Thoracic aorta (tissue), 2 donors: ENCODE results near the gene BCAS3. TPM values are rescaled to one million over a fixed set of nuclear protein-coding genes. Genes with fewer than 3 reads are reported as not detected.

Source experiments
- ATAC-seq: fragments of 150-250 bp; one replicate; pipeline ENCODE4 v1.8.0; 2017; ENCODE audit warnings: low read depth; ENCODE audit not compliant: insufficient number of reproducible peaks, low FRiP score
- DNase-seq: peaks from one replicate; pipeline ENCODE4 v3.0.0-alpha.2; 2020; ENCODE audit warnings: low spot score
- H3K27ac ChIP-seq, 2 donors: fragments of 200-600 bp; sonication (generic); 1 replicate in 1 of 2; 2 replicates in 1 of 2; pipeline ENCODE4 v1.5.1; 2016; ENCODE audit warnings: mild to moderate bottlenecking in 2 of 2, moderate library complexity in 2 of 2
- H3K27me3 ChIP-seq: fragments of 200-600 bp; sonication (generic); replicated peaks from 2 replicates; pipeline ENCODE4 v1.6.0; 2016; ENCODE audit warnings: mild to moderate bottlenecking; ENCODE audit not compliant: insufficient read depth
- H3K36me3 ChIP-seq: fragments of 200-600 bp; sonication (generic); one replicate; pipeline ENCODE4 v1.5.1; 2016
- H3K4me1 ChIP-seq, 2 donors: fragments of 200-600 bp; sonication (generic); 1 replicate in 1 of 2; 2 replicates in 1 of 2; pipeline versions ENCODE4 v1.5.1 to v1.6.0; 2016; ENCODE audit warnings: low read depth in 2 of 2, mild to moderate bottlenecking in 1 of 2; ENCODE audit not compliant: control insufficient read depth in 1 of 2
- H3K4me3 ChIP-seq: fragments of 200-600 bp; sonication (generic); 2 replicates; pipeline ENCODE4 v1.5.1; 2016; ENCODE audit warnings: mild to moderate bottlenecking
- H3K9me3 ChIP-seq: fragments of 200-600 bp; sonication (generic); 2 replicates; pipeline ENCODE4 v1.5.1; 2016
- total RNA-seq, 2 donors: library from RNA; depleted of rRNA; stranded (reverse); fragments of >200 nt; gene quantifications; one replicate each; pipeline versions ENCODE4 v1.1.0 to v1.2.3, GENCODE V29; 2016
- TF ChIP-seq, protein P1 (sequence below): fragments of 200-600 bp; sonication (generic); IDR thresholded peaks from one replicate; pipeline ENCODE4 v1.5.1; 2019; ENCODE audit warnings: antibody characterized with exemption

Gene BCAS3
- total RNA-seq, 2 donors from 2014 or later: 35.1 to 69.3 TPM

DNA sequence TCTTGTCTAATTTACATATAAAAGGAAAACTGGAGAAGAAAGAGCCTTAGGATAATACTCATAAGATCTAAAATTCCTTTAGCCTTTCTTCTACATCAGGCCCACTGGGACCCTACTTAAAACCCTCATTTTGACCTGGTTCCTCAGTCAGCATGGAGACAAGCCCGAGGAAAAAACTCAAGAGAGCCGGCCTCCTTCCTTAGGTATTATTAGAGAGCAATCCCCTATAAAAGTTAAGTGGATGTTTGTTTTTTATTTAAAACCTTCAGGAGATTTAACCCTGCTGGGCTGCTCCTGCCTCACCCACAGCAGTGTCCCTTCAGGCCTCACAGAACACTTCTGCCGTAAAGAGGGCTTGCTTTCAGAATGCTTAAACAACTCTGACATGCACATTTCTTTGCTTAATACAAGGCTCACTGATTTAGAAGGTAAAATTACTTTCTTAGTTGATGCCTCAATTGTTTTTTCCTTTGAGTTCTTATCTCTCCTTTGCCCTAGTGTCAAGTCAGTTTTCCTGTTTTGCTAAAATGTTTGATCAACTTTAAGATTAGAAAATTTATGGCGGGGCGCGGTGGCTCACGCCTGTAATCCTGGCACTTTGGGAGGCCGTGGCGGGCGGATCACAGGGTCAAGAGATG is 576.4 kb downstream of the BCAS3 start:
- Histone ChIP-seq H3K4me1 (peaks cover 21 to 65% of the 10 kb centered on the region in 2 donors), H3K9me3 (no peaks in the 10 kb centered on the region), H3K27ac (peak overlapping the region in 1 of 2 donors; percentile 17), H3K4me3 (no peak overlapping the region), H3K27me3 (no peaks in the 10 kb centered on the region), H3K36me3 (no peaks in the 10 kb centered on the region)
- TF ChIP-seq, protein P1, sequence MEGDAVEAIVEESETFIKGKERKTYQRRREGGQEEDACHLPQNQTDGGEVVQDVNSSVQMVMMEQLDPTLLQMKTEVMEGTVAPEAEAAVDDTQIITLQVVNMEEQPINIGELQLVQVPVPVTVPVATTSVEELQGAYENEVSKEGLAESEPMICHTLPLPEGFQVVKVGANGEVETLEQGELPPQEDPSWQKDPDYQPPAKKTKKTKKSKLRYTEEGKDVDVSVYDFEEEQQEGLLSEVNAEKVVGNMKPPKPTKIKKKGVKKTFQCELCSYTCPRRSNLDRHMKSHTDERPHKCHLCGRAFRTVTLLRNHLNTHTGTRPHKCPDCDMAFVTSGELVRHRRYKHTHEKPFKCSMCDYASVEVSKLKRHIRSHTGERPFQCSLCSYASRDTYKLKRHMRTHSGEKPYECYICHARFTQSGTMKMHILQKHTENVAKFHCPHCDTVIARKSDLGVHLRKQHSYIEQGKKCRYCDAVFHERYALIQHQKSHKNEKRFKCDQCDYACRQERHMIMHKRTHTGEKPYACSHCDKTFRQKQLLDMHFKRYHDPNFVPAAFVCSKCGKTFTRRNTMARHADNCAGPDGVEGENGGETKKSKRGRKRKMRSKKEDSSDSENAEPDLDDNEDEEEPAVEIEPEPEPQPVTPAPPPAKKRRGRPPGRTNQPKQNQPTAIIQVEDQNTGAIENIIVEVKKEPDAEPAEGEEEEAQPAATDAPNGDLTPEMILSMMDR: no peak
- DNase-seq: no peak
- ATAC-seq: no peak

DNA sequence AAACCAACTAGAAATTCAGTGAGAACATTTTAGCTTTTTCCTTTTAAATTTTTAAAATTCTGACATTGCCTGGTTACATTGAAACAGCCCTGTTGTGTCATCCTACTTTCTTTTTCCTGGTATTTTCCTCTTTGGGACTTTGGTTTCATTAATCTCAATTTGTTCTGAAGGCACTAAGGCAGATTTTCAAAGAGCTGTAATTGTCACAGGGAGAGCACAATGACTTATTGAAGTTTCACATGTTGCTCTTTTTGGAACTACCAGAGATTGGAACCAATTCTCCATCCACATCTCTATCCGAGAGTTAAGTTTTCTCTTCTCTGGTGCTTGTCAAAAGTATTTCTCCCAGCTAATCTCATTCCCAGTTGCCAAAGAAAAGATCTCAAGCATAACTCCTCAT is 577.3 kb downstream of the BCAS3 start:
- TF ChIP-seq, protein P1: no peak
- no peak for ATAC-seq

DNA sequence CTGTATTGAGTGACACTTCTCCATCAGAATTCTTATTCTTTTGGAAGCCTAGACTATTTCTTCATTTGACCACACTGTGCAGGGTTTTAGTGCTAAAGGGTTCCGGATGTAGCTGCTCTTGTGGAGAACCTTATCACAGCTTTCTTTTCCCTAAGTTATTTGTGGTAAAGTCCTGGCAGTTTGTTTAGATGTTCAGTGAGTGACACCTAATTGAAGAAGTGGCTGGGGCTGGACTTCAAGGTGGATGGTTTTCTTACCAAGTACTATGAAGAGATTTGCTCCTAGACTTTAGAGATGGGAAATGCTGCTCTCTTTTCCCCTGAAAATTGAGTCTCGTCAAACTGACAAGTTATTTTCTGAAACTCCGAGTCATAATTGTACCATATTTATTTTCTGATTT is 578.0 kb downstream of the BCAS3 start:
- Histone ChIP-seq H3K4me3 (no peak overlapping the region), H3K9me3 (no peaks in the 10 kb centered on the region), H3K27me3 (no peaks in the 10 kb centered on the region), H3K27ac (peak overlapping the region in 1 of 2 donors; percentile 54), H3K4me1 (peaks cover 16 to 63% of the 10 kb centered on the region in 2 donors), H3K36me3 (no peaks in the 10 kb centered on the region)
- DNase-seq (no peak), ATAC-seq (no peak)
- TF ChIP-seq, protein P1: no peak

More for the DNA sequence above, 577.3 kb downstream of the BCAS3 start:
- H3K36me3 ChIP-seq: no peaks in the 10 kb centered on the region
- no peaks in the 10 kb centered on the region for H3K27me3 ChIP-seq
- DNase-seq: no peak
- peak overlapping the region in 1 of 2 donors; percentile 54 for H3K27ac ChIP-seq
- no peaks in the 10 kb centered on the region for H3K9me3 ChIP-seq
- no peak overlapping the region for H3K4me3 ChIP-seq
- H3K4me1 ChIP-seq: peaks cover 18 to 64% of the 10 kb centered on the region in 2 donors

DNA sequence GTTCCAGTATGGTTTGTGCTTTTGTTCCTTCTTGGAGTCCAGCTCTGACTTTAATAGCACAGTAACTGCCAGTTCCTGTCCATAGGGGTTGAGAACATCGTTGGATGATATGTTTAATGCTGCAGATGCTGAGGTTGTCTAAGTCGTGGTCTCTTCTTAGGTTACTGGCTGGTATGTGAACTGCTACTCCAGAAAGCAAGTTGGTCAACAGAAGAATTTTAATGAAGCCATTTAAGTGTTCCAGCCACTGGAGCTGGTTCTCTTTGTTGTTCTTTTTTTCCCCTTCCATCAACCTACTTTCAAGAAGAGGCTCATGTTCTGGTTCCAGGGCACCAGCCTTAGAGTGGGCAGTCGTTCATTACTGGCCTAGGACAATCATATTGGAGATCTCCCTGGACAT is 581.7 kb downstream of the BCAS3 start:
- no peak overlapping the region for H3K4me3 ChIP-seq
- peak overlapping the region; percentile 65 to 79 for H3K27ac ChIP-seq
- TF ChIP-seq, protein P1: no peak
- peaks cover 7 to 39% of the 10 kb centered on the region in 2 donors for H3K4me1 ChIP-seq
- DNase-seq (no peak), ATAC-seq (no peak)
- H3K27me3 ChIP-seq: no peaks in the 10 kb centered on the region
- no peaks in the 10 kb centered on the region for H3K9me3 ChIP-seq
- H3K36me3 ChIP-seq: no peaks in the 10 kb centered on the region

DNA sequence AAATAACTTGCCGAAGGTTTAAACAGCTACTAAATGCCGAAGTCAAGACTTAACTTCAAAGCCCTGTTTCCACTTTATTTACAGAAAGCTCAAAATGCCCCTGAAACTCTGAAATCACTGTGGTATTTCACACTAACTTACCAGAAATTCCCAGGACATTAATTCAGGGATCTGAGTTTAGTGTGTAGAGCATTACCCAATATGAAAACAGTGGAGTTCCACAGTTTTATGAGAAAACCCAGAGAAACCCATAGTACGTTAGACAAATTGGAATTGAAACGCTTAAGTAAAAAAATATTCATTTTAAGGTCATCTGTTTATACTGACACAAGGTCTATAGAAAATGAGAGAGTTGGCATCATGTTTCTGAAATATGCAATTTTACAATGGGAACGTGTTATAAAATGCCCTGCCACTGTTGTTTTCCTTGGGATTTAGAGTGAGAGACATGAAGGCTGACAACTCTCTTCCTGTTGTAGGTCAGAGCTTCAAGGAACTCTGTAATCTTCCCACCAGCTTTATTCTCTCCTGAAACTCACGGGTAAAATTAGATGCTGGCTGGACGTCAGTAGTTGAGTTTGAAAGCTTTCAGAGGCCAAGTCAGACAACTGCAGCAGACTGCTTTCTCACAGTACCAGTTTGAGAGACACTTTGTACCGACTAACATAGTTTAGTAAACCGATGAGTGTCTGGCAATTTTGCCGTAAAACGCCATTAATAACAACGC is 582.6 kb downstream of the BCAS3 start:
- ATAC-seq: peak; percentile 77
- TF ChIP-seq, protein P1: no peak
- Histone ChIP-seq H3K4me3 (peak overlapping the region; percentile 6), H3K4me1 (peaks cover 7 to 36% of the 10 kb centered on the region in 2 donors), H3K27ac (peak overlapping the region; percentile 65 to 79), H3K9me3 (no peaks in the 10 kb centered on the region), H3K27me3 (no peaks in the 10 kb centered on the region), H3K36me3 (no peaks in the 10 kb centered on the region)
- DNase-seq: no peak
